Esophagus (tissue), 2 donors: Measurements from ENCODE around the gene MRM3. TPM values are rescaled to one million over a fixed set of nuclear protein-coding genes. Genes with fewer than 3 reads are reported as not detected.
"Not testable (repeated sequence)": the region's sequence is repeated elsewhere in the genome, so short reads cannot be mapped to it uniquely, and the experiment has no call there.

Experiments
- H3K27ac ChIP-seq, 2 donors: one replicate each; pipeline ENCODE4 v1.5.1; 2013; ENCODE audit warnings: low read depth in 2 of 2, mild to moderate bottlenecking in 2 of 2, inconsistent platforms in 1 of 2, low read length in 1 of 2, moderate library complexity in 1 of 2
- H3K27me3 ChIP-seq, 2 donors: one replicate each; pipeline ENCODE4 v1.6.1; 2013; ENCODE audit warnings: low read length in 2 of 2, control low read depth in 1 of 2, mild to moderate bottlenecking in 1 of 2; ENCODE audit not compliant: insufficient read depth in 2 of 2, control insufficient read depth in 1 of 2
- H3K36me3 ChIP-seq, 2 donors: one replicate each; pipeline ENCODE4 v1.6.1; 2013; ENCODE audit warnings: low read length in 1 of 2; ENCODE audit not compliant: control insufficient read depth in 2 of 2, insufficient read depth in 2 of 2
- H3K4me1 ChIP-seq, 2 donors: one replicate each; pipeline ENCODE4 v1.6.1; 2013; ENCODE audit warnings: low read length in 1 of 2; ENCODE audit not compliant: control insufficient read depth in 2 of 2, insufficient read depth in 2 of 2
- H3K4me3 ChIP-seq, 2 donors: one replicate each; pipeline ENCODE4 v1.5.1; 2013; ENCODE audit warnings: low read length in 2 of 2, mild to moderate bottlenecking in 2 of 2, low read depth in 1 of 2, moderate library complexity in 1 of 2
- H3K9me3 ChIP-seq, 2 donors: one replicate each; pipeline ENCODE4 v1.6.1; 2013; ENCODE audit warnings: mild to moderate bottlenecking in 2 of 2, low read depth in 1 of 2, low read length in 1 of 2, moderate library complexity in 1 of 2; ENCODE audit not compliant: control insufficient read depth in 2 of 2, insufficient read depth in 1 of 2
- WGBS, 2 donors: extraction: QIAGEN DNeasy Blood & Tissue Kit; methylation state at CpG; one replicate each; pipeline ENCODE4 v1.1.7; 2013; 5-methylcytosine and 5-hydroxymethylcytosine counted together
- polyA plus RNA-seq, 2 donors: library from polyadenylated mRNA; stranded (reverse); fragments of 200-250 nt; gene quantifications; one replicate each; pipeline ENCODE4 v1.2.3, GENCODE V29; 2013
- donor health status: healthy with polysubstance abuse.
- donor health status: Bipolar disorder and iron deficiency.

MRM3 gene
- polyA plus RNA-seq, 2 donors, result 7.6 to 14.6 TPM

- Histone ChIP-seq H3K4me1 (peaks cover 2 to 5% of the 10 kb centered on the region in 2 donors), H3K9me3 (no peaks in the 10 kb centered on the region), H3K27me3 (no peaks in the 10 kb centered on the region), H3K4me3 (no peak overlapping the region), H3K27ac (no peak overlapping the region), H3K36me3 (no peaks in the 10 kb centered on the region)
- 79 to 82% methylated on average over 12 to 13 of the region's 13 CpGs for WGBS, 2 donors
Observed at GRCh38 chr17:753418-753817, 28.7 kb upstream of the MRM3 start.

GRCh38 chr17:755319-755961 lies 26.7 kb upstream of the MRM3 start:
- 94 to 97% methylated on average over 9 of the region's 9 CpGs for WGBS, 2 donors
- not testable (repeated sequence) for H3K4me1 ChIP-seq, H3K9me3 ChIP-seq, H3K36me3 ChIP-seq, H3K27me3 ChIP-seq, H3K4me3 ChIP-seq, H3K27ac ChIP-seq

GRCh38 chr17:756010-756567 lies 26.1 kb upstream of the MRM3 start:
- H3K27ac ChIP-seq, result peak overlapping the region in 1 of 2 donors; percentile 49
- not testable (repeated sequence) for H3K4me3 ChIP-seq, H3K27me3 ChIP-seq, H3K36me3 ChIP-seq, H3K4me1 ChIP-seq, H3K9me3 ChIP-seq
- 47 to 51% methylated on average over 15 of the region's 15 CpGs for WGBS, 2 donors

GRCh38 chr17:759964-760363 lies 22.2 kb upstream of the MRM3 start:
- Histone ChIP-seq H3K36me3 (peaks cover 7 to 9% of the 10 kb centered on the region in 2 donors), H3K4me1 (no peaks in the 10 kb centered on the region), H3K4me3 (no peak overlapping the region), H3K27ac (no peak overlapping the region), H3K27me3 (no peaks in the 10 kb centered on the region), H3K9me3 (no peaks in the 10 kb centered on the region)
- 84 to 88% methylated on average over 5 of the region's 5 CpGs for WGBS, 2 donors

- no peak overlapping the region for H3K27ac ChIP-seq
- peaks cover 10 to 13% of the 10 kb centered on the region in 2 donors for H3K36me3 ChIP-seq
- WGBS, 2 donors, result 83 to 84% methylated on average over 9 of the region's 9 CpGs
- H3K9me3 ChIP-seq, result no peaks in the 10 kb centered on the region
- no peaks in the 10 kb centered on the region for H3K27me3 ChIP-seq
- no peak overlapping the region for H3K4me3 ChIP-seq
- no peaks in the 10 kb centered on the region for H3K4me1 ChIP-seq
Observed at GRCh38 chr17:760371-760770, 21.8 kb upstream of the MRM3 start.

GRCh38 chr17:767076-767475 lies 15.1 kb upstream of the MRM3 start:
- no peaks in the 10 kb centered on the region for H3K4me1 ChIP-seq
- no peaks in the 10 kb centered on the region for H3K9me3 ChIP-seq
- no peak overlapping the region for H3K4me3 ChIP-seq
- peaks cover 23% of the 10 kb centered on the region in 2 donors for H3K36me3 ChIP-seq
- 76% methylated on average over 3 of the region's 3 CpGs for WGBS, 2 donors
- no peaks in the 10 kb centered on the region for H3K27me3 ChIP-seq
- H3K27ac ChIP-seq, result no peak overlapping the region

GRCh38 chr17:773016-773415 lies 9.1 kb upstream of the MRM3 start:
- Histone ChIP-seq H3K36me3 (peaks cover 28 to 29% of the 10 kb centered on the region in 2 donors), H3K4me3 (no peak overlapping the region), H3K27ac (no peak overlapping the region), H3K9me3 (no peaks in the 10 kb centered on the region), H3K27me3 (no peaks in the 10 kb centered on the region), H3K4me1 (no peaks in the 10 kb centered on the region)
- 84 to 88% methylated on average over 5 of the region's 5 CpGs for WGBS, 2 donors

GRCh38 chr17:773467-774312 lies 8.5 kb upstream of the MRM3 start:
- H3K36me3 ChIP-seq, result peaks cover 30 to 34% of the 10 kb centered on the region in 2 donors
- 79 to 81% methylated on average over 14 of the region's 14 CpGs for WGBS, 2 donors
- no peak overlapping the region for H3K4me3 ChIP-seq
- H3K27ac ChIP-seq, result no peak overlapping the region
- H3K9me3 ChIP-seq, result no peaks in the 10 kb centered on the region
- H3K27me3 ChIP-seq, result no peaks in the 10 kb centered on the region
- H3K4me1 ChIP-seq, result no peaks in the 10 kb centered on the region

- Histone ChIP-seq H3K36me3 (peaks cover 25 to 31% of the 10 kb centered on the region in 2 donors), H3K27me3 (no peaks in the 10 kb centered on the region), H3K27ac (no peak overlapping the region), H3K4me1 (no peaks in the 10 kb centered on the region), H3K9me3 (no peaks in the 10 kb centered on the region), H3K4me3 (no peak overlapping the region)
- WGBS, 2 donors, result 87 to 93% methylated on average over 5 of the region's 5 CpGs
Observed at GRCh38 chr17:774313-774584, 7.9 kb upstream of the MRM3 start.
